HL-60 (cell line): ENCODE data around the gene GNRHR.

Experiments used
- GABPA ChIP-seq: IDR thresholded peaks from 2 replicates; pipeline ENCODE4 v1.6.1; 2012; ENCODE audit warnings: low read depth
- POLR2AphosphoS5 ChIP-seq: IDR thresholded peaks from 2 replicates; pipeline ENCODE4 v1.6.1; 2012; ENCODE audit warnings: low read depth
- REST ChIP-seq: IDR thresholded peaks from 2 replicates; pipeline ENCODE4 v1.6.1; 2012; ENCODE audit warnings: low read depth; ENCODE audit not compliant: insufficient replicate concordance
- TF ChIP-seq, protein P1 (sequence below): IDR thresholded peaks from one replicate; pipeline ENCODE4 v1.5.1; 2011; ENCODE audit warnings: low read length, control low read depth, inconsistent platforms; ENCODE audit not compliant: insufficient read depth

- TF ChIP-seq POLR2AphosphoS5 (no peak), REST (no peak), GABPA (no peak)
- TF ChIP-seq, protein P1, sequence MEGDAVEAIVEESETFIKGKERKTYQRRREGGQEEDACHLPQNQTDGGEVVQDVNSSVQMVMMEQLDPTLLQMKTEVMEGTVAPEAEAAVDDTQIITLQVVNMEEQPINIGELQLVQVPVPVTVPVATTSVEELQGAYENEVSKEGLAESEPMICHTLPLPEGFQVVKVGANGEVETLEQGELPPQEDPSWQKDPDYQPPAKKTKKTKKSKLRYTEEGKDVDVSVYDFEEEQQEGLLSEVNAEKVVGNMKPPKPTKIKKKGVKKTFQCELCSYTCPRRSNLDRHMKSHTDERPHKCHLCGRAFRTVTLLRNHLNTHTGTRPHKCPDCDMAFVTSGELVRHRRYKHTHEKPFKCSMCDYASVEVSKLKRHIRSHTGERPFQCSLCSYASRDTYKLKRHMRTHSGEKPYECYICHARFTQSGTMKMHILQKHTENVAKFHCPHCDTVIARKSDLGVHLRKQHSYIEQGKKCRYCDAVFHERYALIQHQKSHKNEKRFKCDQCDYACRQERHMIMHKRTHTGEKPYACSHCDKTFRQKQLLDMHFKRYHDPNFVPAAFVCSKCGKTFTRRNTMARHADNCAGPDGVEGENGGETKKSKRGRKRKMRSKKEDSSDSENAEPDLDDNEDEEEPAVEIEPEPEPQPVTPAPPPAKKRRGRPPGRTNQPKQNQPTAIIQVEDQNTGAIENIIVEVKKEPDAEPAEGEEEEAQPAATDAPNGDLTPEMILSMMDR, result no peak
Observed at GRCh38 chr4:67770422-67770821, 16.2 kb upstream of the GNRHR start.
